GM23338 (cell line): ENCODE results near the gene MCC. TPM values are rescaled to one million over a fixed set of nuclear protein-coding genes. Genes with fewer than 3 reads are reported as not detected.

ENCODE experiments used
- ATAC-seq: fragments of 200-7000 bp; cut with Tn5 transposase; 3 replicates; pipeline ENCODE4 v1.9.1; 2020
- DNase-seq: peaks from one replicate; pipeline ENCODE4 v3.0.0-alpha.2; 2015; ENCODE audit warnings: low spot score
- H2AFZ ChIP-seq: fragments of 200-600 bp; sonication (generic); 2 replicates; pipeline ENCODE4 v1.8.0; 2016; ENCODE audit warnings: antibody characterized with exemption, mild to moderate bottlenecking, moderate library complexity
- H3F3A ChIP-seq: fragments of 200-600 bp; sonication (generic); replicated peaks from 2 replicates; pipeline ENCODE4 v1.8.0; 2017; ENCODE audit warnings: antibody characterized with exemption, mixed run types, low read depth
- H3K27ac ChIP-seq: fragments of 200-600 bp; sonication (generic); 2 replicates; pipeline ENCODE4 v1.6.1; 2016; ENCODE audit warnings: low read depth
- H3K27me3 ChIP-seq: fragments of 200-600 bp; sonication (generic); 2 replicates; pipeline ENCODE4 v1.8.0; 2016; ENCODE audit warnings: mild to moderate bottlenecking, mixed run types, moderate library complexity; ENCODE audit not compliant: insufficient read depth
- H3K36me3 ChIP-seq: fragments of 200-600 bp; sonication (generic); 2 replicates; pipeline ENCODE4 v1.8.0; 2016; ENCODE audit warnings: mild to moderate bottlenecking; ENCODE audit not compliant: insufficient read depth
- H3K4me1 ChIP-seq: fragments of 200-600 bp; sonication (generic); 2 replicates; pipeline ENCODE4 v1.8.0; 2016; ENCODE audit warnings: mild to moderate bottlenecking, moderate library complexity; ENCODE audit not compliant: insufficient read depth
- H3K4me2 ChIP-seq: fragments of 200-600 bp; sonication (generic); 2 replicates; pipeline ENCODE4 v1.7.1; 2017; ENCODE audit warnings: mixed run types
- H3K4me3 ChIP-seq: fragments of 200-600 bp; sonication (generic); 2 replicates; pipeline ENCODE4 v1.6.1; 2016; ENCODE audit warnings: mixed run types
- H3K79me2 ChIP-seq: fragments of 200-600 bp; sonication (generic); replicated peaks from 2 replicates; pipeline ENCODE4 v1.8.0; 2017; ENCODE audit warnings: mild to moderate bottlenecking; ENCODE audit not compliant: insufficient read depth
- H3K9me2 ChIP-seq: fragments of 200-600 bp; sonication (generic); 2 replicates; pipeline ENCODE4 v1.8.0; 2017; ENCODE audit not compliant: insufficient read depth
- H4K20me1 ChIP-seq: fragments of 200-600 bp; sonication (generic); replicated peaks from 2 replicates; pipeline ENCODE4 v1.8.0; 2017; ENCODE audit warnings: mild to moderate bottlenecking; ENCODE audit not compliant: insufficient read depth
- H3K27ac Mint-ChIP-seq: 2 replicates; pipeline ENCODE4 v1.8.0; 2020; ENCODE audit warnings: inconsistent platforms, mild to moderate bottlenecking, moderate library complexity, mixed read lengths
- H3K27me3 Mint-ChIP-seq: 3 replicates; pipeline ENCODE4 v1.8.0; 2022; ENCODE audit warnings: low read depth, mild to moderate bottlenecking, moderate library complexity, mixed read lengths, inconsistent platforms; ENCODE audit not compliant: insufficient read depth, poor library complexity
- H3K36me3 Mint-ChIP-seq: 3 replicates; pipeline ENCODE4 v1.8.0; 2021; ENCODE audit warnings: low read depth, mild to moderate bottlenecking, inconsistent platforms, moderate library complexity, mixed read lengths
- H3K4me1 Mint-ChIP-seq: 3 replicates; pipeline ENCODE4 v1.8.0; 2020; ENCODE audit warnings: mild to moderate bottlenecking, inconsistent platforms, mixed read lengths
- H3K4me3 Mint-ChIP-seq: 3 replicates; pipeline ENCODE4 v1.8.0; 2021; ENCODE audit warnings: moderate library complexity, mild to moderate bottlenecking, inconsistent platforms, mixed read lengths
- H3K9me3 Mint-ChIP-seq: 3 replicates; pipeline ENCODE4 v1.8.0; 2020; ENCODE audit warnings: moderate library complexity, mild to moderate bottlenecking, inconsistent platforms, mixed read lengths
- CREB1 ChIP-seq: fragments of 250-450 bp; sonication (Bioruptor Pico); IDR thresholded peaks from 2 replicates; pipeline ENCODE4 v1.5.0; 2020; ENCODE audit warnings: low read depth, mild to moderate bottlenecking, moderate library complexity
- CTCF ChIP-seq, 2 experiments: fragments of 200-600 bp in 1 of 2; sonication (generic) in 1 of 2; conservative IDR thresholded peaks; 2 replicates each; pipeline versions ENCODE4 v1.5.1 to v1.6.1; 2016 to 2017; ENCODE audit warnings: antibody characterized with exemption in 2 of 2, low read depth in 2 of 2, mild to moderate bottlenecking in 2 of 2, moderate library complexity in 1 of 2
- ETS1 ChIP-seq: IDR thresholded peaks from 2 replicates; pipeline ENCODE4 v1.6.1; 2016; ENCODE audit warnings: antibody characterized with exemption
- EZH2 ChIP-seq: fragments of 200-600 bp; sonication (generic); IDR thresholded peaks from one replicate; pipeline ENCODE4 v1.8.0; 2017; ENCODE audit warnings: antibody characterized with exemption, mild to moderate bottlenecking, low read depth; ENCODE audit not compliant: unreplicated experiment
- EZH2phosphoT487 ChIP-seq: fragments of 200-600 bp; sonication (generic); IDR thresholded peaks from one replicate; pipeline ENCODE4 v1.8.1; 2018; ENCODE audit warnings: antibody characterized with exemption; ENCODE audit not compliant: unreplicated experiment
- JUNB ChIP-seq: IDR thresholded peaks from one replicate; pipeline ENCODE4 v1.6.1; 2016; ENCODE audit warnings: antibody characterized with exemption; ENCODE audit not compliant: unreplicated experiment
- NANOG ChIP-seq: IDR thresholded peaks from 2 replicates; pipeline ENCODE4 v1.6.1; 2016; ENCODE audit warnings: antibody characterized with exemption, borderline replicate concordance
- POLR2AphosphoS5 ChIP-seq: IDR thresholded peaks from 2 replicates; pipeline ENCODE4 v1.6.1; 2016; ENCODE audit warnings: antibody characterized with exemption, low read depth
- REST ChIP-seq: IDR thresholded peaks from one replicate; pipeline ENCODE4 v1.6.1; 2018; ENCODE audit warnings: antibody characterized with exemption; ENCODE audit not compliant: unreplicated experiment
- STAT1 ChIP-seq: IDR thresholded peaks from one replicate; pipeline ENCODE4 v1.6.1; 2016; ENCODE audit warnings: antibody characterized with exemption; ENCODE audit not compliant: unreplicated experiment
- ZNF114 ChIP-seq: fragments of 250-450 bp; sonication (Bioruptor Pico); IDR thresholded peaks from 2 replicates; pipeline ENCODE4 v1.5.0; 2020; ENCODE audit warnings: mild to moderate bottlenecking, moderate library complexity
- ZNF331 ChIP-seq: fragments of 250-450 bp; sonication (Bioruptor Pico); IDR thresholded peaks from 2 replicates; pipeline ENCODE4 v1.5.0; 2020; ENCODE audit warnings: low read depth, mild to moderate bottlenecking, moderate library complexity
- ZNF462 ChIP-seq: fragments of 250-450 bp; sonication (Bioruptor Pico); IDR thresholded peaks from 2 replicates; pipeline ENCODE4 v1.5.0; 2020; ENCODE audit warnings: mild to moderate bottlenecking, moderate library complexity
- polyA plus RNA-seq: library from polyadenylated mRNA; unstranded; fragments of >200 nt; fragmentation: Nextera tagmentation; extraction: Ambion mirVana; gene quantifications from 2 replicates; pipeline ENCODE4 v1.2.1, GENCODE V29; 2016
- total RNA-seq: library from RNA; depleted of rRNA; stranded (reverse); fragments of >200 nt; shearing (Covaris generic); gene quantifications from 2 replicates; pipeline ENCODE4 v1.2.3, GENCODE V29; 2014

The MCC gene
- total and polyA plus RNA-seq, 2 experiments from 2014 or later, result 3.8 to 10.1 TPM

- DNase-seq (no peak), ATAC-seq (no peak)
- no peak overlapping the region for H3K4me3 ChIP-seq
- H3K4me1 Mint-ChIP-seq, result peaks cover 21% of the 10 kb centered on the region
- H3K27me3 ChIP-seq, result no peaks in the 10 kb centered on the region
- H3K27me3 Mint-ChIP-seq, result peaks cover 8% of the 10 kb centered on the region
- no peak overlapping the region for H3K27ac ChIP-seq
- no peaks in the 10 kb centered on the region for H4K20me1 ChIP-seq
- no peaks in the 10 kb centered on the region for H3K79me2 ChIP-seq
- peaks cover 10% of the 10 kb centered on the region; the same call in 2 of the 3 replicates for H3K36me3 Mint-ChIP-seq
- TF ChIP-seq EZH2phosphoT487, result no peak
- no peak for TF ChIP-seq JUNB
- no peak for TF ChIP-seq REST
- TF ChIP-seq POLR2AphosphoS5, result no peak
- no peak for TF ChIP-seq STAT1
- no peak for TF ChIP-seq ETS1
- no peak for TF ChIP-seq ZNF462 (CRISPR knock-in tag)
- no peak for TF ChIP-seq EZH2
- TF ChIP-seq ZNF331, result no peak
- TF ChIP-seq CTCF (conservative IDR thresholded peaks at IDR 0.05; ENCODE audit: low read depth in 2 of 2), result no peak
- no peak for TF ChIP-seq CREB1 (CRISPR knock-in tag)
- TF ChIP-seq NANOG, result no peak
- TF ChIP-seq ZNF114, result no peak
- H3K27ac Mint-ChIP-seq, result no peak overlapping the region
- no peaks in the 10 kb centered on the region for H3K4me1 ChIP-seq
- H3K9me3 Mint-ChIP-seq, result no peaks in the 10 kb centered on the region
- no peak overlapping the region for H3K4me2 ChIP-seq
- H3K36me3 ChIP-seq, result no peaks in the 10 kb centered on the region
- no peak overlapping the region for H3K4me3 Mint-ChIP-seq
- no peaks in the 10 kb centered on the region for H3K9me2 ChIP-seq
- 0 out of 2 replicates have a peak, but pooled peaks cover 3% of the 10 kb centered on the region for H3F3A ChIP-seq
- H2AFZ ChIP-seq, result no peak overlapping the region
These were observed 431.3 kb downstream of the MCC start for GRCh38 chr5:113056988-113057387.
